Endothelial cell of umbilical vein (primary cell): ENCODE results near the gene DUSP22. TPM values are rescaled to one million over a fixed set of nuclear protein-coding genes. Genes with fewer than 3 reads are reported as not detected.

Source experiments
- BruUV-seq: library from RNA; stranded (reverse); fragments of 400-500 nt; replicated peaks from 2 replicates; lab custom pipeline; 2021; lab: Mats Ljungman, UMichigan
- CTCF ChIA-PET: fragments of 300-600, 350-600 bp; sonication (Branson Sonifier 250); formaldehyde crosslinking; loops from one replicate; lab custom pipeline; 2021; ENCODE audit warnings: antibody characterized with exemption, inconsistent platforms; lab: Charles Lee
- POLR2A ChIA-PET: fragments of 300-600, 350-600 bp; sonication (Branson Sonifier 250); formaldehyde crosslinking; loops from one replicate; lab custom pipeline; 2021; ENCODE audit warnings: antibody characterized with exemption, inconsistent platforms; lab: Charles Lee
- DNase-seq: peaks from one replicate; pipeline ENCODE4 v3.0.0-alpha.2; 2011; ENCODE audit warnings: low read depth, low spot score
- FAIRE-seq: peaks from 2 replicates; lab custom pipeline; 2011; peaks lifted over from hg19 to GRCh38; lab: Jason Lieb, UNC
- H2AFZ ChIP-seq: 2 replicates; pipeline ENCODE4 v1.6.0; 2012; ENCODE audit warnings: low read depth, low read length, control low read depth, inconsistent platforms
- H3K27ac ChIP-seq: 2 replicates; pipeline ENCODE4 v1.5.1; 2011; ENCODE audit warnings: low read depth, mild to moderate bottlenecking, control low read depth, low read length, moderate library complexity; ENCODE audit not compliant: insufficient read depth
- H3K27me3 ChIP-seq, 2 experiments: 2 replicates each; pipeline versions ENCODE4 v1.6.0 to v1.6.1; 2011; ENCODE audit warnings: low read length in 2 of 2, mixed read lengths in 1 of 2; ENCODE audit not compliant: control insufficient read depth in 2 of 2, insufficient read depth in 2 of 2
- H3K36me3 ChIP-seq, 2 experiments: 2 replicates in 1 of 2; 3 replicates in 1 of 2; pipeline ENCODE4 v1.5.1; 2011; ENCODE audit warnings: low read length in 2 of 2, mild to moderate bottlenecking in 1 of 2, moderate library complexity in 1 of 2; ENCODE audit not compliant: control insufficient read depth in 2 of 2, insufficient read depth in 2 of 2; ENCODE audit errors: extremely low read depth in 1 of 2
- H3K4me1 ChIP-seq: 3 replicates; pipeline ENCODE4 v1.5.1; 2011; ENCODE audit warnings: mild to moderate bottlenecking, low read length; ENCODE audit not compliant: control insufficient read depth, insufficient read depth; ENCODE audit errors: extremely low read depth
- H3K4me2 ChIP-seq: 2 replicates; pipeline ENCODE4 v1.6.1; 2011; ENCODE audit warnings: low read length, control low read depth, mixed read lengths; ENCODE audit not compliant: insufficient read depth
- H3K4me3 ChIP-seq, 3 experiments: fragments of 200-600 bp in 1 of 3; sonication (generic), shearing (Covaris generic) in 1 of 3; replicated peaks in 1 of 3; 2 replicates each; pipeline ENCODE4 v1.5.1; 2011 to 2016; ENCODE audit warnings: control low read depth in 3 of 3, low read length in 3 of 3, mild to moderate bottlenecking in 2 of 3, inconsistent platforms in 1 of 3, low read depth in 1 of 3, moderate library complexity in 1 of 3; ENCODE audit not compliant: insufficient read depth in 1 of 3
- H3K79me2 ChIP-seq: 2 replicates; pipeline ENCODE4 v1.6.0; 2012; ENCODE audit warnings: low read length, inconsistent platforms; ENCODE audit not compliant: control insufficient read depth, insufficient read depth
- H3K9ac ChIP-seq: replicated peaks from 2 replicates; pipeline ENCODE3; 2011; ENCODE audit warnings: low read length, control low read depth; ENCODE audit not compliant: insufficient read depth; ENCODE audit errors: extremely low read depth
- H3K9me1 ChIP-seq: replicated peaks from 3 replicates; pipeline ENCODE4 v1.6.0; 2011; ENCODE audit warnings: mild to moderate bottlenecking, low read length; ENCODE audit not compliant: control insufficient read depth, insufficient read depth; ENCODE audit errors: extremely low read depth
- H3K9me3 ChIP-seq: replicated peaks from 2 replicates; pipeline ENCODE4 v1.5.1; 2012; ENCODE audit warnings: low read length, inconsistent platforms; ENCODE audit not compliant: control insufficient read depth, insufficient read depth
- H4K20me1 ChIP-seq: replicated peaks from 2 replicates; pipeline ENCODE3; 2011; ENCODE audit warnings: mild to moderate bottlenecking, low read length; ENCODE audit not compliant: control insufficient read depth, insufficient read depth; ENCODE audit errors: extremely low read depth
- CTCF ChIP-seq, 2 donors: IDR thresholded peaks; 1 replicate in 1 of 2; 2 replicates in 1 of 2; pipeline ENCODE4 v1.5.1; 2011; ENCODE audit warnings: low read length in 2 of 2, mild to moderate bottlenecking in 2 of 2, moderate library complexity in 2 of 2, control low read depth in 1 of 2, inconsistent platforms in 1 of 2, low read depth in 1 of 2; ENCODE audit not compliant: insufficient read depth in 1 of 2; ENCODE audit errors: extremely low read depth in 1 of 2
- EZH2 ChIP-seq: IDR thresholded peaks from 2 replicates; pipeline ENCODE4 v1.6.1; 2012; ENCODE audit warnings: borderline replicate concordance, low read depth, mild to moderate bottlenecking, moderate library complexity, low read length, inconsistent platforms; ENCODE audit not compliant: severe bottlenecking
- FOS ChIP-seq: IDR thresholded peaks from 2 replicates; pipeline ENCODE4 v1.6.1; 2011; ENCODE audit warnings: mild to moderate bottlenecking, low read length, moderate library complexity, borderline replicate concordance; ENCODE audit not compliant: insufficient read depth
- GATA2 ChIP-seq: IDR thresholded peaks from 2 replicates; pipeline ENCODE4 v1.7.0; 2011; ENCODE audit warnings: low read depth, mild to moderate bottlenecking, moderate library complexity, mixed read lengths, low read length; ENCODE audit not compliant: insufficient read length, insufficient read depth
- JUN ChIP-seq: IDR thresholded peaks from 2 replicates; pipeline ENCODE4 v1.6.1; 2011; ENCODE audit warnings: borderline replicate concordance, low read depth; ENCODE audit not compliant: insufficient read length, insufficient read depth
- MAX ChIP-seq: IDR thresholded peaks from 2 replicates; pipeline ENCODE4 v1.6.1; 2011; ENCODE audit not compliant: insufficient read depth, insufficient read length
- MYC ChIP-seq: IDR thresholded peaks from one replicate; pipeline ENCODE4 v1.6.1; 2011; ENCODE audit warnings: mild to moderate bottlenecking, low read depth, low read length
- POLR2A ChIP-seq: IDR thresholded peaks from 2 replicates; pipeline ENCODE4 v1.6.1; 2012; ENCODE audit warnings: low read depth, mild to moderate bottlenecking, control low read depth, low read length
- POLR2AphosphoS5 ChIP-seq: IDR thresholded peaks from 2 replicates; pipeline ENCODE4 v1.6.1; 2012; ENCODE audit warnings: low read depth, mild to moderate bottlenecking, control low read depth, low read length, moderate library complexity; ENCODE audit not compliant: insufficient read depth
- dilution Hi-C: fragments of 300-500 bp; cut with MboI; formaldehyde crosslinking; loops from one replicate; pipeline ENCODE4 v1.15.0; 2019; ENCODE audit warnings: low sequenced_read_pairs; ENCODE audit not compliant: extremely low pct_ligation_motif_present
- intact Hi-C: fragments of 100-400 bp; cut with micrococcal nuclease; formaldehyde crosslinking; loops from one replicate; pipeline ENCODE4 v1.10.0; 2022
- polyA plus RNA-seq, 4 experiments: library from polyadenylated mRNA; depleted of rRNA in 3 of 4; stranded (reverse) in 3 of 4; unstranded in 1 of 4; fragments of >200 nt; gene quantifications; 2 replicates each; pipeline versions ENCODE4 v1.2.1 to v1.2.3, GENCODE V29; 2011 to 2012; ENCODE audit warnings: missing spikeins in 1 of 4
- total RNA-seq: library from RNA; stranded (reverse); gene quantifications from 2 replicates; pipeline ENCODE4 v1.2.3, GENCODE V29; 2021

Gene DUSP22
- total and polyA plus RNA-seq, 2 donors (not counting 3 experiments of a cell fraction or from before 2014, with no cell fraction given): 23.2 to 33.9 TPM

- CTCF ChIA-PET: no interaction called here
- Histone ChIP-seq H3K27ac (no peak overlapping the region), H4K20me1 (no peaks in the 10 kb centered on the region), H3K9me1 (no peaks in the 10 kb centered on the region), H3K79me2 (no peaks in the 10 kb centered on the region), H3K27me3 (peaks cover 38 to 51% of the 10 kb centered on the region in 2 experiments), H2AFZ (no peak overlapping the region), H3K36me3 (no peaks in the 10 kb centered on the region), H3K9me3 (no peaks in the 10 kb centered on the region), H3K4me1 (peaks cover 6% of the 10 kb centered on the region), H3K9ac (no peak overlapping the region), H3K4me2 (no peak overlapping the region), H3K4me3 (no peak overlapping the region)
- POLR2A ChIA-PET: no interaction called here
- DNase-seq (no peak), FAIRE-seq (no peak)
- intact Hi-C loops (no loop called here), dilution Hi-C loops (no loop called here)
- BruUV-seq: no TSS peak
- TF ChIP-seq CTCF (IDR thresholded peaks at IDR 0.05; ENCODE audit: extremely low read depth in 1 of 2, insufficient read depth in 1 of 2, low read depth in 1 of 2, low read length in 2 of 2) (no peak), POLR2A (no peak), POLR2AphosphoS5 (no peak), MYC (no peak), GATA2 (no peak), EZH2 (no peak)
These were observed 96.9 kb downstream of the DUSP22 start for GRCh38 chr6:389143-389542.

- no peaks in the 10 kb centered on the region for H3K36me3 ChIP-seq
- H3K79me2 ChIP-seq: no peaks in the 10 kb centered on the region
- H3K27me3 ChIP-seq: peaks cover 43 to 56% of the 10 kb centered on the region in 2 experiments
- no peaks in the 10 kb centered on the region for H3K9me1 ChIP-seq
- intact Hi-C loops (loop anchor here (5.0 kb wide), 1 partner anchor 202 kb away; no protein-coding TSS in a partner anchor), dilution Hi-C loops (no loop called here)
- H3K9me3 ChIP-seq: no peaks in the 10 kb centered on the region
- no peak overlapping the region for H3K4me2 ChIP-seq
- no peak overlapping the region for H3K9ac ChIP-seq
- no peaks in the 10 kb centered on the region for H4K20me1 ChIP-seq
- FAIRE-seq: no peak
- TF ChIP-seq FOS (no peak), POLR2AphosphoS5 (no peak), POLR2A (no peak), GATA2 (no peak), JUN (no peak), CTCF (IDR thresholded peaks at IDR 0.05; ENCODE audit: extremely low read depth in 1 of 2, insufficient read depth in 1 of 2, low read depth in 1 of 2, low read length in 2 of 2) (no peak), MYC (no peak), EZH2 (no peak), MAX (no peak)
- H3K27ac ChIP-seq: no peak overlapping the region
- no TSS peak for BruUV-seq
- H2AFZ ChIP-seq: no peak overlapping the region
- CTCF ChIA-PET: no interaction called here
- POLR2A ChIA-PET: no interaction called here
- no peak overlapping the region for H3K4me3 ChIP-seq
- DNase-seq: no peak
- peaks cover 6% of the 10 kb centered on the region for H3K4me1 ChIP-seq
These were observed 97.3 kb downstream of the DUSP22 start for GRCh38 chr6:389622-390021.
